IgD-negative memory B cell (primary cell): Measurements from ENCODE around the gene CCT6A. TPM values are rescaled to one million over a fixed set of nuclear protein-coding genes. Genes with fewer than 3 reads are reported as not detected.
"Not testable (repeated sequence)": the region's sequence is repeated elsewhere in the genome, so short reads cannot be mapped to it uniquely, and the experiment has no call there.

Experiments used
- H3K27ac Mint-ChIP-seq, 3 donors: one replicate each; pipeline ENCODE4 v1.8.0; 2020 to 2022; ENCODE audit warnings: mild to moderate bottlenecking in 3 of 3, mixed read lengths in 3 of 3, moderate library complexity in 1 of 3
- H3K27me3 Mint-ChIP-seq: one replicate; pipeline ENCODE4 v1.8.0; 2021; ENCODE audit warnings: mixed read lengths
- H3K36me3 Mint-ChIP-seq: one replicate; pipeline ENCODE4 v1.8.0; 2020; ENCODE audit warnings: mild to moderate bottlenecking, mixed read lengths
- H3K4me1 Mint-ChIP-seq, 3 donors: one replicate each; pipeline ENCODE4 v1.8.0; 2020 to 2022; ENCODE audit warnings: mixed read lengths in 3 of 3, mild to moderate bottlenecking in 1 of 3
- H3K4me3 Mint-ChIP-seq, 4 donors: one replicate each; pipeline ENCODE4 v1.8.0; 2020 to 2022; ENCODE audit warnings: mild to moderate bottlenecking in 4 of 4, mixed read lengths in 4 of 4, moderate library complexity in 3 of 4
- H3K9me3 Mint-ChIP-seq, 3 donors: one replicate each; pipeline ENCODE4 v1.8.0; 2020 to 2021; ENCODE audit warnings: mixed read lengths in 3 of 3, mild to moderate bottlenecking in 1 of 3
- polyA plus RNA-seq: library from polyadenylated mRNA; unstranded; fragments of 300-500 nt; fragmentation: Illumina TruSeq; gene quantifications from one replicate; pipeline ENCODE4 v1.2.3, GENCODE V29; 2021

CCT6A gene
- polyA plus RNA-seq, 1 donor from 2014 or later = 81.6 TPM

DNA sequence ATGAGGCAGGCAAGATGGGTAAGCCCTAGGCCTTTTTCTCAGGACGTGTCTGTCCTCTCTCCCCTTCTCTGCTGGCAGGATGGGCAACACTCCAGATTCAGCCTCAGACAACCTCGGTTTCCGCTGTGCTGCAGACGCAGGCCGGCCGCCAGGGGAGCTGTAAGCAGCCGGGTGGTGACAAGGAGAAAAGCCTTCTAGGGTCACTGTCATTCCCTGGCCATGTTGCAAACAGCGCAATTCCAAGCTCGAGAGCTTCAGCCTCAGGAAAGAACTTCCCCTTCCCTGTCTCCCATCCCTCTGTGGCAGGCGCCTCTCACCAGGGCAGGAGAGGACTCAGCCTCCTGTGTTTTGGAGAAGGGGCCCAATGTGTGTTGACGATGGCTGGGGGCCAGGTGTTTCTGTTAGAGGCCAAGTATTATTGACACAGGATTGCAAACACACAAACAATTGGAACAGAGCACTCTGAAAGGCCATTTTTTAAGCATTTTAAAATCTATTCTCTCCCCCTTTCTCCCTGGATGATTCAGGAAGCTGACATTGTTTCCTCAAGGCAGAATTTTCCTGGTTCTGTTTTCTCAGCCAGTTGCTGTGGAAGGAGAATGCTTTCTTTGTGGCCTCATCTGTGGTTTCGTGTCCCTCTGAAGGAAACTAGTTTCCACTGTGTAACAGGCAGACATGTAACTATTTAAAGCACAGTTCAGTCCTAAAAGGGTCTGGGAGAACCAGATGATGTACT, 28.1 kb downstream of the CCT6A start:
- no peaks in the 10 kb centered on the region for H3K4me1 Mint-ChIP-seq
- H3K27me3 Mint-ChIP-seq = no peaks in the 10 kb centered on the region
- peaks cover 1% of the 10 kb centered on the region for H3K36me3 Mint-ChIP-seq
- no peak overlapping the region for H3K27ac Mint-ChIP-seq
- no peaks in the 10 kb centered on the region for H3K9me3 Mint-ChIP-seq
- no peak overlapping the region for H3K4me3 Mint-ChIP-seq

DNA sequence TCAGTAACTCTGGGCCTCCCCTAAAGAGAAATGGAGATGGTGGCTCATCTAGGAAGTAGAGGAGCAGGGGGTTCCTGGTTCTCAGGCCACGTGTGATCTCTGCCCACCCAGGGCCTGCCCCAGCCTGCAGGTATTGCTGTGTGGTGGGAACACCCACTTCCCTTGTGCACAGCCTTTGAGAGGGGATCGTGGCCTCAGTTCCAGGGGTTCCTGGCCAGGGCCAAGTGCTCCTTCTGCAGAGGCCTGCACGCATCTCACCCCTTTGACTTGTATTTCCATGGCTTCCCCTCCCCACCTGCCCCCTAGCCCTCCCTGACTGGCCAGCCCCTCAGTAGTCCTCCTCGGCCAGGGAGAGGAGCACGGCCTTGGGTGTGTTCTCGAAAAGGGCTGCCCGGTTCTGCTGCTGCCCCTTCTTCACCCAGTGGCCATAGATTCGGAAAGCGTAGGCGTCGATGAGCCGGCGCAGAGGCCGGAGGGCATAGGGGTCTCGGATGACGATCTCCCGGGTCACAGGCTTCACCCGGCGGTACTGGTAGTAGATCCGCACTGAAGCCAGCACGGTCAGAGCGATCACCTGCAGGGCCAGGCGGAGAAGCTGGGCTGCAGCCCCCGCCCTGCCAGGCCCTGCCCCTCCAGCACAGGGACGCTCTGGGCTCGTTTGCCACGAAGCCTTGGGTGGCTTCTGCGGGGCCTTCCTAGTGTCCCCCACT, 29.3 kb downstream of the CCT6A start:
- not testable (repeated sequence) for H3K27ac Mint-ChIP-seq, H3K27me3 Mint-ChIP-seq, H3K4me3 Mint-ChIP-seq, H3K9me3 Mint-ChIP-seq, H3K4me1 Mint-ChIP-seq, H3K36me3 Mint-ChIP-seq

DNA sequence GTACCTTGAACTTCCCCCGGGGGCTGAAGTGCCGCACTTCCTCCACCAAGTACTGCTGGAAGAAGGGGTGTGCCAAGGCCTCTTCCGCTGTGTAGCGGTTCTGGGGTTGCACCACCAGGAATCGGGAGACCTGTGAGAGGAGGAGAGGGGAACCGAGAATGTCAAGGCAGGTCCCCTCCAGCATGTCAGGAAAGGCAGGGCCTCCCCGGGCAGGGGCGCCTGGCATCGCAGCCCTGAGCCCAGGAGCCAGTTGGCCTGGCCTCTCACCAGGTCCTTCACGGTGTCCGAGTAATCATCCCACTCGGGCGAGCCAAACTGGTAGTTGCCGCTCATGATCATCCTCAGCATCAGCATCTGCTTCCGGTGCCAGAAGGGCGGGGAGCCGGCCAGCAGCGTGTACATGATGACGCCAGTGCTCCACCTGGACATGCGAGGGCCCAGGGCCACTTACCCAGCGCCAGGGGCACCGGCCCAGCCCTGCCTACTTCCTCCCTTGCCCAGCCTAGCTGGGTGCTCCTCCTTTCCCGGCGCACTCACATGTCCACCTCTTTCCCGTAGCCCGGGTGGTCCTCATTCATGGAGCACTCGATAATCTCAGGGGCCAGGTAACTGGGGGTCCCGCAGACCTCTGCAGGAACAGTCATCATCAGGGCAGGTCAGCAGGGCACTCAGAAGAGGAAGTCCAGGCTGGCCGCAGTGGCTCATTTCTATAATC, 30.2 kb downstream of the CCT6A start:
- peaks cover 1% of the 10 kb centered on the region for H3K36me3 Mint-ChIP-seq
- H3K27ac Mint-ChIP-seq = no peak overlapping the region
- no peaks in the 10 kb centered on the region for H3K9me3 Mint-ChIP-seq
- H3K4me3 Mint-ChIP-seq = no peak overlapping the region
- H3K27me3 Mint-ChIP-seq = no peaks in the 10 kb centered on the region
- no peaks in the 10 kb centered on the region for H3K4me1 Mint-ChIP-seq

GRCh38 chr7:56083150-56083785, 31.7 kb downstream of the CCT6A start:
- H3K27me3 Mint-ChIP-seq = no peaks in the 10 kb centered on the region
- no peak overlapping the region for H3K27ac Mint-ChIP-seq

DNA sequence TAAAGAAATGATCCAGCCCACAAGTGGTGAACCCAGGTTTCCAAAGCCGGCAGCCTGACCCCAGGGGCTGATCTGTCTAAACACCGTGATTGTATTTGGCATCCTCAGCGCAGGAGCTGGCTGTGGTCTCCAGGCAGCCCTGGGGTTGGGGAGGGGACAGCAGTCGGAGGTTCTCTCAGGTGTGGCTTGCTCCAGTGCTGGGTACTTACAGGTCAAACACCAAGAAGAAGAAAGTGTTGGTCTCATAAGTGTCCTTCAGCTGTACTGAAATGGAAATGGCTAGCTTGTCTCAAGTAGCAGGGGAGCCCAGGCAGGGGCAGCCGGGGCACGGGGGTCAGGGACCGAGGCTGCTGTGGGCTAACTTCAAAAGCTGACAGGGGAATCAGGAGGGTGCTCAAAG, 35.2 kb downstream of the CCT6A start:
- Mint-ChIP-seq H3K4me1 (no peaks in the 10 kb centered on the region), H3K4me3 (no peak overlapping the region), H3K36me3 (peaks cover 3% of the 10 kb centered on the region), H3K27me3 (no peaks in the 10 kb centered on the region), H3K9me3 (no peaks in the 10 kb centered on the region), H3K27ac (no peak overlapping the region)

More at GRCh38 chr7:56083150-56083785, 31.7 kb downstream of the CCT6A start:
- no peak overlapping the region for H3K4me3 Mint-ChIP-seq
- no peaks in the 10 kb centered on the region for H3K4me1 Mint-ChIP-seq
- peaks cover 1% of the 10 kb centered on the region for H3K36me3 Mint-ChIP-seq
- H3K9me3 Mint-ChIP-seq = no peaks in the 10 kb centered on the region

- H3K27ac Mint-ChIP-seq = no peak overlapping the region
- H3K27me3 Mint-ChIP-seq = no peaks in the 10 kb centered on the region
- no peaks in the 10 kb centered on the region for H3K9me3 Mint-ChIP-seq
- no peaks in the 10 kb centered on the region for H3K4me1 Mint-ChIP-seq
- peaks cover 3% of the 10 kb centered on the region for H3K36me3 Mint-ChIP-seq
- H3K4me3 Mint-ChIP-seq = no peak overlapping the region
These were observed 35.9 kb downstream of the CCT6A start for GRCh38 chr7:56087445-56087844.

DNA sequence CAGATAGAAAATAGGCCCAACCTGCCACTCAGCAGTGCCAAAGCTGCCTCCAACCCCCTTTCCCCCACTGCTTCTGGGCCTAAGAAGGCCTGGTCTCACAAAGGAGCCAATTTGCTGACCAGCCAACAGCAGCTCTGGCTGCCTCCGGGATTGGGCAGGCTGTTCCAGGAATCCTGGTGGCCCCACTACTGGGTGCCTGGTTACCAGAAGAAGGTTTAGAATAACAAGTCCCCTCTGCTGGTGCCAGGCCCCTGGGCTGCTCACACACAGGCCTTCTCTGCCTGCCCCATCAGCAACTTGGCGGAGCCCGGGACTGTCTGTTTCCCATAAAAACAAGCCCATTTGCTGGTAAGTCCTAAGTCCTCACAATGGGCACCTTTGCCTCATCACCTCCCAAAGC, 40.0 kb downstream of the CCT6A start:
- no peaks in the 10 kb centered on the region for H3K9me3 Mint-ChIP-seq
- no peak overlapping the region for H3K4me3 Mint-ChIP-seq
- H3K36me3 Mint-ChIP-seq = peaks cover 5% of the 10 kb centered on the region
- H3K27ac Mint-ChIP-seq = peak overlapping the region in 1 of 3 donors; percentile 77
- peaks cover 0 to 2% (median 0%) of the 10 kb centered on the region in 3 donors for H3K4me1 Mint-ChIP-seq
- H3K27me3 Mint-ChIP-seq = no peaks in the 10 kb centered on the region

DNA sequence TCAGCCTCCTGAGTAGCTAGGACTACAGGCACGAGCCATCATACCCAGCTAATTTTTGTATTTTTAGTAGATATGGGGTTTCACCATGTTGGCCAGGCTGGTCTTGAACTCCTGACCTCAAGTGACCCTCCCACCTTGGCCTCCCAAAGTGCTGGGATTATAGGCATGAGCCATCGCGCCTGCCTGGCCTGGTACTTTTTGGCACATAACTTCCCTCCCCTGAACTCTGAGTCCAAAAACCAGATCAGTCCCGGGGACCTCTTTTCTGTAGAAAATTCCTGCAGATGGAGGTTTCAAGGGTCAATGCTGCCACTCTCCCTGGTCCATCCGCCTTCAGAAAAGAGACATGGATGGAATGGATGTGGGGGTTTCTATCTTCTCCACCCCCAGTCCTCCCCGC, 40.8 kb downstream of the CCT6A start:
- not testable (repeated sequence) for H3K36me3 Mint-ChIP-seq, H3K9me3 Mint-ChIP-seq, H3K4me1 Mint-ChIP-seq, H3K27me3 Mint-ChIP-seq, H3K4me3 Mint-ChIP-seq
- peak overlapping the region in 1 of 3 donors; percentile 77 for H3K27ac Mint-ChIP-seq

DNA sequence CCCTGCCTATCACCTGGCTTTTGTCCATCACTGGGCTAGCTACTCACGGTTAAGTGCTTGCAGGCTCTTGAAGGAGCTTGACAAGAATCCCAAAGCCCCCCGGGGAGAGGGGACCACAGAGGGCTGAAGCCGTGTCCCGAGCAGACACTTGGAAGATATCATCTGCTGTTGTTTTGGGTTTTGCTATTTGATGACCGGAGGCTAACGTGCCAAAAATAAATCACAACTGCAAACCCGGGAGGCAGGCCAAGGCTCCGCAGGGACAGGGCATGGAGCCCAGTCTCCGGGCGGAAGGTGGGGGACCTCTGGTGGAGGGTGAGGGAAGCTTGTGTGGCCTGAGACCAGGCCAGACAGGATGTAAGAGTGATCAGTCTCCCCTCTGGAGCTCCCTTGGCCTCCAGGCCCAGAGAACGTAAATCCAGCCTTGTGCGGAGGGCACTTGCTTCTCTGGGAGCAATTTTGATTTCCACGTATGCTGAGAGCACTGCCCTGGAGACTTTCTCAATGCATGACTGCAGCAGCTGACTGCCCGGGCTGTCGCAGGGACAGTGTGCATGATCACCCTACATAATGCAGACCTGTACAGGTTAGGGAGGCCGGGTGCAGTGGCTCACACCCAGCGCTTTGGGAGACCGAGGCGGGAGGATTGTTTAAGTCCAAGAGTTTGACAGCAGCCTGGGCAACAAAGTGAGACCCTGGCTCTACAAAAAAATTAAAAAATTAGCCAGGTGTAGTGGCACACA, 41.4 kb downstream of the CCT6A start, which contains the start of gene PHKG1:
Gene PHKG1 (minus strand): TSS at position 164 of the 743 bp plus-strand sequence. CDS start 4,011 bp downstream, outside the sequence.
- Mint-ChIP-seq H3K4me1 (peaks cover 0 to 2% (median 0%) of the 10 kb centered on the region in 3 donors), H3K36me3 (peaks cover 5% of the 10 kb centered on the region), H3K9me3 (no peaks in the 10 kb centered on the region), H3K27ac (peak within 1 kb of the TSS in 1 of 3 donors; percentile 77), H3K27me3 (no peaks in the 10 kb centered on the region), H3K4me3 (no peak within 1 kb of the TSS)

GRCh38 chr7:56097700-56098099, 46.1 kb downstream of the CCT6A start:
- H3K27me3 Mint-ChIP-seq = no peaks in the 10 kb centered on the region
- no peak overlapping the region for H3K27ac Mint-ChIP-seq
- no peaks in the 10 kb centered on the region for H3K9me3 Mint-ChIP-seq
- H3K4me1 Mint-ChIP-seq = peaks cover 0 to 2% (median 0%) of the 10 kb centered on the region in 3 donors
- H3K4me3 Mint-ChIP-seq = no peak overlapping the region
- peaks cover 3% of the 10 kb centered on the region for H3K36me3 Mint-ChIP-seq

GRCh38 chr7:56098187-56099008, 46.8 kb downstream of the CCT6A start:
- H3K27me3 Mint-ChIP-seq, H3K9me3 Mint-ChIP-seq, H3K4me3 Mint-ChIP-seq, H3K4me1 Mint-ChIP-seq, H3K27ac Mint-ChIP-seq, H3K36me3 Mint-ChIP-seq: not testable (repeated sequence)

DNA sequence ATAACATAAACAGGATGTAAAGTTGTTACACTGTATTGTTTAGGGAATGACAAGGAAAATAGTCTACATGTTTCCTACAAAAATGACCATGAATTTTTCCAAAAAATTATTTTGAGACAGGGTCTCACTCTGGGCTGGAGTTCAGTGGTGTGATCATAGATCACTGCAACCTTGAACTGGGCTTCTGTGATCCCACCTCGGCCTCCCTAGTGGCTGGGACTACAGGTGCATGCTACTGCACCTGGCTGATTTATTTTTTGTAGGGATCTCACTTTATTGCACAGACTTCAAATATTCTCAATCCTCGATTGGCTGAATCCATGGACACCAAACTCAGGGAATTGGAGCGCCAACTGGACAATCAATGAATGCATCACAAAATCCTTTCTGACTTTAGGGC, 48.1 kb downstream of the CCT6A start:
- Mint-ChIP-seq H3K4me3 (no peak overlapping the region), H3K27me3 (no peaks in the 10 kb centered on the region), H3K36me3 (peaks cover 3% of the 10 kb centered on the region), H3K27ac (no peak overlapping the region), H3K9me3 (no peaks in the 10 kb centered on the region), H3K4me1 (peaks cover 0 to 2% (median 2%) of the 10 kb centered on the region in 3 donors)

- peaks cover 17 to 24% (median 22%) of the 10 kb centered on the region in 3 donors for H3K4me1 Mint-ChIP-seq
- peak overlapping the region in 2 of 4 donors; percentile 32 to 94 for H3K4me3 Mint-ChIP-seq
- H3K36me3 Mint-ChIP-seq, H3K27me3 Mint-ChIP-seq, H3K27ac Mint-ChIP-seq, H3K9me3 Mint-ChIP-seq: not testable (repeated sequence)
These were observed 52.6 kb downstream of the CCT6A start for GRCh38 chr7:56104138-56104537.

DNA sequence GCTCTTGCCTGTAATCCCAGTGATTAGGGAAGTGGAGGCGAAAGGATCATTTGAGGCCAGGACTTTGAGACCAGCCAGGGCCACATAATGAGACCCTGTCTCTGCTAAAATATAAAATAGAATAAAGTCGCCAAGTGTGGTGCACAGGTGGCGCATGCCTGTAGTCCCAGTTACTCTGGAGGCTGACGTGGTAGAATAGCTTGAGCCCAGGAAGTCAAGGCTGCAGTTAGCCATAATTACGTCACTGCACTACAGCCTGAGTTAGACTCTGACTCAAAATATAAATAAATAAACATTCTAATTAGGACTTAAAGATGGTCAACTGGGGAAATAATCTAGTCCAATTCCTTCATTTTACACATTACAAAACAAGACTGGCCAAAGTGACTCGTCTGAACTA, 53.9 kb downstream of the CCT6A start:
- Mint-ChIP-seq H3K27ac (peak overlapping the region; percentile 92 to 99 (median 98)), H3K4me3 (peak overlapping the region; percentile 94 to 99 (median 98)), H3K27me3 (no peaks in the 10 kb centered on the region), H3K4me1 (peaks cover 17 to 24% (median 22%) of the 10 kb centered on the region in 3 donors), H3K9me3 (peaks cover 0 to 4% (median 0%) of the 10 kb centered on the region in 3 donors), H3K36me3 (peaks cover 3% of the 10 kb centered on the region)
